ENCODE results near the gene MYADML2. TPM values are rescaled to one million over a fixed set of nuclear protein-coding genes. Genes with fewer than 3 reads are reported as not detected.

MYADML2 gene
- total and polyA plus RNA-seq, 2 of the 8 experiments (the other 6 are each of a cell fraction or from before 2014, with no cell fraction given) = 0.26 to 0.47 TPM

DNA sequence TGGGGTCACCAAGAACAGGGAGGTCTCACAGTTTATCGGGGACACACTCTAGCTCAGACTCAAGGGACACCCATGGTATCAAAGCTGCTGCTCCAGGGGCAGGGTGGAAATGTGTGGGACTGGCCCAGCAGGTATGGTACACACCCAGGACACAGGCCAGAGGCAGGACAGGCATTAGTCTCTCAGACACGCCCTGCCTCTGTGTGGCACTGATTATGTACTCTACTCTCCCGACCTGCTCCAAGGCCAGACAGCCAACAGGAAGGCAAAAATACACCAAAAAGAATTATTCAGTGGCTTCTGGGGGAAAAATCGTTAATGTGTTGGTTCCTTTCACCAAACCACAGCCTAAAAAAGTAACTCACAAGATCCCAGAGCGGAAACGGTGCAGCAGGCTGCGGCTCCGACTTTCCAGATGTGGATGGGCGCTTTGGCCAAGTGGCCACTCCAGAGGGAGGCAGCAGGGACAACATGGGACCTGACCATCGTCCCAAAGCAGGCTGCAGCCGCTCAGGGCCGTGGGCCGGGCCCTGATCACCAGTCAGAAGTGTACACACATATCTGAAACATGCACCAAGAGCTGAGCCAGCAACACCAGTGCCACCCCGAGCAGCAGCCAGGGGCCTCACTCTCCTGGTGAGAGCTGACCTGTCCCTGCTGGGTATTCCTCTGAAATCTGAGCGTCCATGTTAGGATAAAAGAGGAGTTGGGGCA, 28.0 kb downstream of the MYADML2 start:
- H3K18ac ChIP-seq (ENCODE audit: extremely low read depth, low read length) = no peak overlapping the region
- H2BK5ac ChIP-seq (ENCODE audit: low read depth, low read length) = 0 out of 2 replicates have a peak overlapping the region, but pooled peaks have one; percentile 10
- 93% methylated on average over 15 of the region's 15 CpGs; no CpG with 5 or more reads in 1 of the 2 experiments for WGBS, 2 experiments (ENCODE audit: extremely low coverage in 1 of 2, insufficient coverage in 1 of 2, insufficient read length in 1 of 2, insufficient replicate concordance in 2 of 2, low coverage in 1 of 2, low lambda C conversion rate in 2 of 2, missing lambda C conversion rate in 1 of 2)
- no peak overlapping the region for H4K8ac ChIP-seq (ENCODE audit: extremely low read depth, insufficient read depth, low read length)
- no peak overlapping the region for H3K4me3 ChIP-seq (ENCODE audit: extremely low read depth in 1 of 4, insufficient read depth in 2 of 4, low read depth in 3 of 4, low read length in 4 of 4)
- no peak overlapping the region for H3K23ac ChIP-seq (ENCODE audit: insufficient read length)
- H3K9ac ChIP-seq (replicated peaks in 1 of 4; ENCODE audit: extremely low read depth in 1 of 4, low read depth in 3 of 4, low read length in 3 of 4) = no peak overlapping the region
- ChIA-PET CTCF (ENCODE audit: partially characterized antibody) (interaction anchor here (0.6 to 1.0 kb wide), 2 partner anchors 101 to 333 kb away, joined by 3 read pairs; no protein-coding TSS in a partner anchor), POLR2A (ENCODE audit: partially characterized antibody) (interaction anchor here (1.0 to 1.5 kb wide), 2 partner anchors 9 to 17 kb away, joined by 3 read pairs; partner anchors contain the start of genes MAFG and NPB)
- peaks cover 5% of the 10 kb centered on the region for H3K23me2 ChIP-seq (ENCODE audit: low read depth, low read length)
- H3K14ac ChIP-seq (ENCODE audit: insufficient read length) = no peak overlapping the region
- no peak overlapping the region for H4K5ac ChIP-seq (ENCODE audit: insufficient read length, low read depth, low read length)
- no peak overlapping the region for H2BK120ac ChIP-seq (replicated peaks; ENCODE audit: low read depth, low read length)
- no peak overlapping the region for H3K27ac ChIP-seq (ENCODE audit: low read depth, low read length)
- no peak overlapping the region for H4K91ac ChIP-seq (replicated peaks; ENCODE audit: insufficient read length, low read length)
- H3K9me3 ChIP-seq (ENCODE audit: insufficient read depth in 2 of 2, low read depth in 1 of 2, low read length in 1 of 2) = no peaks in the 10 kb centered on the region
- no peak for FAIRE-seq
- peaks cover 0 to 24% (median 15%) of the 10 kb centered on the region in 4 experiments; a peak in 6 of 7 replicates for H3K4me1 ChIP-seq (replicated peaks in 1 of 4; ENCODE audit: control insufficient read depth in 3 of 4, insufficient read depth in 4 of 4, low read length in 3 of 4)
- no peaks in the 10 kb centered on the region for H3K27me3 ChIP-seq (replicated peaks in 1 of 4; ENCODE audit: control insufficient read depth in 3 of 4, extremely low read depth in 1 of 4, insufficient read depth in 3 of 4, low read length in 3 of 4)
- H2BK12ac ChIP-seq (ENCODE audit: low read depth, low read length) = no peak overlapping the region
- H3K4me2 ChIP-seq (ENCODE audit: insufficient read depth in 1 of 2, low read depth in 2 of 2, low read length in 2 of 2) = no peak overlapping the region
- H3K36me3 ChIP-seq (ENCODE audit: control insufficient read depth in 2 of 4, insufficient read depth in 4 of 4, low read length in 3 of 4) = peaks cover 5 to 32% (median 20%) of the 10 kb centered on the region in 4 experiments
- peaks cover 7 to 60% of the 10 kb centered on the region in 2 experiments; a peak in 3 of 4 replicates for H3K79me2 ChIP-seq (ENCODE audit: control insufficient read depth in 1 of 2, insufficient read depth in 2 of 2, low read length in 2 of 2)
- no peak for DNase-seq (ENCODE audit: low read depth in 1 of 2, low spot score in 2 of 2)
- H3K4ac ChIP-seq (replicated peaks; ENCODE audit: insufficient read length, low read depth, low read length) = no peak overlapping the region
- peaks cover 15 to 34% of the 10 kb centered on the region in 2 experiments for H4K20me1 ChIP-seq (replicated peaks in 1 of 2; ENCODE audit: control insufficient read depth in 1 of 2, insufficient read depth in 2 of 2, low read length in 2 of 2)
- no peak overlapping the region for H2BK20ac ChIP-seq (ENCODE audit: low read length)
- H3K79me1 ChIP-seq (ENCODE audit: low read depth, low read length) = peaks cover 29% of the 10 kb centered on the region
- TF ChIP-seq, protein P1, sequence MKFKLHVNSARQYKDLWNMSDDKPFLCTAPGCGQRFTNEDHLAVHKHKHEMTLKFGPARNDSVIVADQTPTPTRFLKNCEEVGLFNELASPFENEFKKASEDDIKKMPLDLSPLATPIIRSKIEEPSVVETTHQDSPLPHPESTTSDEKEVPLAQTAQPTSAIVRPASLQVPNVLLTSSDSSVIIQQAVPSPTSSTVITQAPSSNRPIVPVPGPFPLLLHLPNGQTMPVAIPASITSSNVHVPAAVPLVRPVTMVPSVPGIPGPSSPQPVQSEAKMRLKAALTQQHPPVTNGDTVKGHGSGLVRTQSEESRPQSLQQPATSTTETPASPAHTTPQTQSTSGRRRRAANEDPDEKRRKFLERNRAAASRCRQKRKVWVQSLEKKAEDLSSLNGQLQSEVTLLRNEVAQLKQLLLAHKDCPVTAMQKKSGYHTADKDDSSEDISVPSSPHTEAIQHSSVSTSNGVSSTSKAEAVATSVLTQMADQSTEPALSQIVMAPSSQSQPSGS (IDR thresholded peaks at IDR 0.05; ENCODE audit: low read length) = no peak
- no peak for TF ChIP-seq SIX5 (IDR thresholded peaks at IDR 0.05; ENCODE audit: low read depth, low read length)
- TF ChIP-seq SIN3A (conservative IDR thresholded peaks at IDR 0.05 in 1 of 2, IDR thresholded peaks at IDR 0.05 in 1 of 2; ENCODE audit: low read depth in 1 of 2, low read length in 2 of 2) = no peak
- H3K56ac ChIP-seq (replicated peaks; ENCODE audit: insufficient read length, low read depth, low read length) = no peak overlapping the region
- no peak overlapping the region for H2BK15ac ChIP-seq (ENCODE audit: low read length)
- no peak overlapping the region for H2AFZ ChIP-seq (ENCODE audit: low read length)
- no peak overlapping the region for H2AK5ac ChIP-seq (ENCODE audit: low read depth, low read length)
